Measurements from ENCODE around the gene LYST.

The LYST gene

GRCh38 chr1:235885655-235886262 is 19.1 kb upstream of the LYST start:
- DNase-seq (ENCODE audit: insufficient read length, low spot score) (no peak), FAIRE-seq (no peak)

GRCh38 chr1:235883261-235883927 is 16.7 kb upstream of the LYST start:
- DNase-seq (ENCODE audit: insufficient read length, low spot score) (no peak), FAIRE-seq (peak; percentile 79)

- DNase-seq (ENCODE audit: insufficient read length, low spot score) (no peak), FAIRE-seq (no peak)
These were observed 16.1 kb upstream of the LYST start for GRCh38 chr1:235882816-235883215.

- DNase-seq (ENCODE audit: insufficient read length, low spot score), result no peak
- no peak for FAIRE-seq
These were observed 15.4 kb upstream of the LYST start for GRCh38 chr1:235881930-235882700.

- no peak for DNase-seq (ENCODE audit: insufficient read length, low spot score)
- FAIRE-seq, result no peak
These were observed 11.5 kb upstream of the LYST start for GRCh38 chr1:235878082-235878811.

- FAIRE-seq (peak; percentile 57), DNase-seq (ENCODE audit: insufficient read length, low spot score) (no peak)
These were observed 9.7 kb upstream of the LYST start for GRCh38 chr1:235876402-235876841.

- FAIRE-seq, result no peak
These were observed 8.4 kb upstream of the LYST start for GRCh38 chr1:235875036-235875597.

GRCh38 chr1:235874261-235874660 is 7.6 kb upstream of the LYST start:
- DNase-seq (ENCODE audit: insufficient read length, low spot score), result no peak
- FAIRE-seq, result no peak

More at GRCh38 chr1:235875036-235875597, 8.4 kb upstream of the LYST start:
- DNase-seq (ENCODE audit: insufficient read length, low spot score), result no peak

GRCh38 chr1:235873571-235873970 is 6.9 kb upstream of the LYST start:
- no peak for FAIRE-seq
- DNase-seq (ENCODE audit: insufficient read length, low spot score), result no peak

- peak; percentile 53 for FAIRE-seq
These were observed 6.3 kb upstream of the LYST start for GRCh38 chr1:235873045-235873444.

GRCh38 chr1:235872270-235872669 is 5.6 kb upstream of the LYST start:
- no peak for FAIRE-seq
- no peak for DNase-seq (ENCODE audit: insufficient read length, low spot score)

More at GRCh38 chr1:235873045-235873444, 6.3 kb upstream of the LYST start:
- DNase-seq (ENCODE audit: insufficient read length, low spot score), result no peak

GRCh38 chr1:235867903-235868469 is 1.3 kb upstream of the LYST start:
- FAIRE-seq, result peak; percentile 85
- DNase-seq (ENCODE audit: insufficient read length, low spot score), result no peak

GRCh38 chr1:235866913-235867845 is 473 bp upstream of the LYST start:
- FAIRE-seq (peak; percentile 96), DNase-seq (ENCODE audit: insufficient read length, low spot score) (peak; percentile 56)

- DNase-seq (ENCODE audit: insufficient read length, low spot score) (no peak), FAIRE-seq (peak; percentile 93)
These were observed 1.0 kb downstream of the LYST start for GRCh38 chr1:235865565-235866204.

GRCh38 chr1:235864931-235865525 is 1.7 kb downstream of the LYST start:
- FAIRE-seq (no peak), DNase-seq (ENCODE audit: insufficient read length, low spot score) (no peak)

- FAIRE-seq, result no peak
- DNase-seq (ENCODE audit: insufficient read length, low spot score), result no peak
These were observed 2.2 kb downstream of the LYST start for GRCh38 chr1:235864469-235864868.

GRCh38 chr1:235863699-235864093 is 3.0 kb downstream of the LYST start:
- FAIRE-seq (no peak), DNase-seq (ENCODE audit: insufficient read length, low spot score) (no peak)

- DNase-seq (ENCODE audit: insufficient read length, low spot score), result no peak
These were observed 4.8 kb downstream of the LYST start for GRCh38 chr1:235861857-235862256.

More at GRCh38 chr1:235861857-235862256, 4.8 kb downstream of the LYST start:
- no peak for FAIRE-seq

All from GM19239 (cell line).